Trophoblast cell (in vitro differentiated cells and primary cell): Measurements from ENCODE around the gene PPP1R3F.
A peak's percentile ranks its signal among the peaks of the same experiment; 100 is the strongest.

Experiments used
- DNase-seq, 2 donors: peaks; one replicate each; pipeline ENCODE4 v3.0.0-alpha.2; 2016
- H2AFZ ChIP-seq: 2 replicates; pipeline ENCODE4 v1.6.1; 2013; ENCODE audit warnings: low read length, moderate library complexity, mild to moderate bottlenecking; ENCODE audit not compliant: insufficient read depth, poor library complexity
- H2AK5ac ChIP-seq: 2 replicates; pipeline ENCODE4 v1.6.1; 2013; ENCODE audit warnings: mild to moderate bottlenecking, low read length
- H2BK120ac ChIP-seq: 2 replicates; pipeline ENCODE4 v1.6.1; 2013; ENCODE audit warnings: low read length, mild to moderate bottlenecking, moderate library complexity; ENCODE audit not compliant: insufficient read depth, poor library complexity
- H2BK12ac ChIP-seq: 2 replicates; pipeline ENCODE4 v1.6.1; 2013; ENCODE audit warnings: mild to moderate bottlenecking, low read length, moderate library complexity
- H2BK5ac ChIP-seq: 2 replicates; pipeline ENCODE4 v1.6.1; 2013; ENCODE audit warnings: low read length, low read depth, moderate library complexity, mild to moderate bottlenecking; ENCODE audit not compliant: poor library complexity
- H3K14ac ChIP-seq: 2 replicates; pipeline ENCODE4 v1.6.1; 2013; ENCODE audit warnings: mild to moderate bottlenecking, low read length
- H3K18ac ChIP-seq: 2 replicates; pipeline ENCODE4 v1.6.1; 2013; ENCODE audit warnings: mild to moderate bottlenecking, low read length
- H3K23ac ChIP-seq: 2 replicates; pipeline ENCODE4 v1.6.1; 2013; ENCODE audit warnings: low read length
- H3K27ac ChIP-seq: 2 replicates; pipeline ENCODE4 v1.5.1; 2013; ENCODE audit warnings: low read depth, mild to moderate bottlenecking, inconsistent platforms, low read length, moderate library complexity
- H3K27me3 ChIP-seq: 2 replicates; pipeline ENCODE4 v1.6.1; 2013; ENCODE audit warnings: inconsistent platforms, mild to moderate bottlenecking, low read length, moderate library complexity; ENCODE audit not compliant: insufficient read depth
- H3K36me3 ChIP-seq, 2 experiments: 1 replicate in 1 of 2; 2 replicates in 1 of 2; pipeline ENCODE4 v1.6.1; 2013; ENCODE audit warnings: low read length in 2 of 2, mild to moderate bottlenecking in 2 of 2, moderate library complexity in 1 of 2; ENCODE audit not compliant: insufficient read depth in 2 of 2, control insufficient read depth in 1 of 2
- H3K4ac ChIP-seq: 2 replicates; pipeline ENCODE4 v1.6.1; 2013; ENCODE audit warnings: low read depth, mild to moderate bottlenecking, low read length, moderate library complexity
- H3K4me1 ChIP-seq, 2 experiments: 1 replicate in 1 of 2; 2 replicates in 1 of 2; pipeline ENCODE4 v1.6.1; 2013; ENCODE audit warnings: low read length in 2 of 2, mild to moderate bottlenecking in 2 of 2, moderate library complexity in 1 of 2; ENCODE audit not compliant: insufficient read depth in 2 of 2, control insufficient read depth in 1 of 2
- H3K4me2 ChIP-seq: 2 replicates; pipeline ENCODE4 v1.6.1; 2013; ENCODE audit warnings: inconsistent platforms, mild to moderate bottlenecking, low read length, moderate library complexity
- H3K4me3 ChIP-seq: 2 replicates; pipeline ENCODE4 v1.5.1; 2013; ENCODE audit warnings: mild to moderate bottlenecking, low read depth, low read length, inconsistent platforms
- H3K79me1 ChIP-seq: one replicate; pipeline ENCODE4 v1.6.1; 2013; ENCODE audit warnings: low read length
- H3K79me2 ChIP-seq: 2 replicates; pipeline ENCODE4 v1.6.1; 2013; ENCODE audit warnings: low read length, mild to moderate bottlenecking; ENCODE audit not compliant: control insufficient read depth, insufficient read depth, poor library complexity
- H3K9ac ChIP-seq: 2 replicates; pipeline ENCODE4 v1.6.1; 2013; ENCODE audit warnings: mild to moderate bottlenecking, low read length
- H3K9me3 ChIP-seq: 2 replicates; pipeline ENCODE4 v1.6.1; 2013; ENCODE audit warnings: low read depth, mild to moderate bottlenecking, control low read depth, inconsistent platforms, low read length; ENCODE audit not compliant: insufficient read depth
- H4K12ac ChIP-seq: 2 replicates; pipeline ENCODE4 v1.6.1; 2013; ENCODE audit warnings: low read depth, mild to moderate bottlenecking, low read length, moderate library complexity
- H4K8ac ChIP-seq: 2 replicates; pipeline ENCODE4 v1.6.1; 2013; ENCODE audit warnings: low read depth, mild to moderate bottlenecking, low read length, moderate library complexity
- H4K91ac ChIP-seq: one replicate; pipeline ENCODE4 v1.6.1; 2013; ENCODE audit warnings: low read depth, mild to moderate bottlenecking, low read length, moderate library complexity
- WGBS: extraction: QIAGEN DNeasy Blood & Tissue Kit; methylation state at CpG from one replicate; pipeline ENCODE4 v1.1.7; 2013; ENCODE audit warnings: missing lambda C conversion rate; ENCODE audit not compliant: insufficient read length, insufficient coverage; ENCODE audit errors: extremely low coverage; 5-methylcytosine and 5-hydroxymethylcytosine counted together

The PPP1R3F gene

DNA sequence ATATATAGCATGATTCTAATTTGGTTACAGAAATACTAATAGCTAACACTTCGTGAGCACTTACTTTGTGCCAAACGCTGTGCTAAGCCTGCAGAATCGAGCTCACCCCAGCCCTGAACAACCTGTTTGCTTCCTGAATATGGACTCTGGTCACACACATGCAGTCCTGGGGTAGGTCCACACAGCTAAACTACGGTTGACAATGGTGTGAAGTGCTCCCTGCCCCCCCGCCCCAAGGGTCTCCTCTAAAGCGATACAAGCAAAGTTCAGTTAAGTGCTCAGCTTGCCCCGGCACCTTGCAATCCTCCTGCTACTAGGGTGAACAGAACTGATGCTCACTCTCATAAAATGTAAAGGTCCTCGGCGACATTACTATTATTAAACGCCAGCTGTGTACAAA, 6.0 kb upstream of the PPP1R3F start:
- peaks cover 1% of the 10 kb centered on the region for H3K79me1 ChIP-seq
- H4K8ac ChIP-seq: no peak overlapping the region
- no peak overlapping the region for H2BK5ac ChIP-seq
- no peak overlapping the region for H2AK5ac ChIP-seq
- H2BK120ac ChIP-seq: no peak overlapping the region
- H2BK12ac ChIP-seq: no peak overlapping the region
- no peak overlapping the region for H3K27ac ChIP-seq
- WGBS: no CpG with 5 or more reads among the region's 10 CpGs
- H2AFZ ChIP-seq: no peak overlapping the region
- H3K4ac ChIP-seq: no peak overlapping the region
- H4K91ac ChIP-seq: no peak overlapping the region
- H3K27me3 ChIP-seq: no peaks in the 10 kb centered on the region
- H3K9ac ChIP-seq: no peak overlapping the region
- no peaks in the 10 kb centered on the region for H3K9me3 ChIP-seq
- H3K79me2 ChIP-seq: peaks cover under 1% of the 10 kb centered on the region
- DNase-seq: no peak
- H3K14ac ChIP-seq: no peak overlapping the region
- peaks cover 0 to 1% of the 10 kb centered on the region in 2 experiments for H3K4me1 ChIP-seq
- H3K36me3 ChIP-seq: no peaks in the 10 kb centered on the region
- no peak overlapping the region for H3K23ac ChIP-seq
- H3K18ac ChIP-seq: no peak overlapping the region
- H4K12ac ChIP-seq: no peak overlapping the region
- H3K4me3 ChIP-seq: no peak overlapping the region
- no peak overlapping the region for H3K4me2 ChIP-seq

DNA sequence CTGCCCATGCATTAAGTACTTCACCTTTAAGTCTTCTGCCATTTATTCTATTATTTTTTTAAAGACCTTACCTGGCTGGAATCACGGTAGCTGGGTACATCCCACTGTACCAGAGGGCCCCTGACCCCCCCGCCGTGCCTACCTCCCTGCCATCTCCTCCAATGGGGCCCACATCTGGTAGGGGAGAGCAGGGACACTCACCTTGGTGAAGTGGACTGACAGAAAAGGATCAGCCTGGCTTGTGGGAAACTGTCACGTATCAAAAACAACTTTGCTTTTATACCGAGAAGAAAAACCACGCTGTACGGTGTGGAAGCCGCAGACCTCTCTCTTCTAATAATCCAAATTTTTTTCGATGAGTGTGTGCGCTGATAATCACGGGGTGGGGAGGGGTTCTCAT, 5.1 kb upstream of the PPP1R3F start, which contains the start of gene FOXP3:
Gene FOXP3, minus strand, starts transcription at position 251 of the 400 bp plus-strand sequence. CDS start 6,205 bp downstream, outside the sequence.
- no peak within 1 kb of the TSS for H4K12ac ChIP-seq
- H4K8ac ChIP-seq: no peak within 1 kb of the TSS
- no peak within 1 kb of the TSS for H2AK5ac ChIP-seq
- no peak within 1 kb of the TSS for H2BK120ac ChIP-seq
- H4K91ac ChIP-seq: no peak within 1 kb of the TSS
- WGBS: no CpG with 5 or more reads among the region's 11 CpGs
- no peak within 1 kb of the TSS for H2BK5ac ChIP-seq
- peaks cover 3% of the 10 kb centered on the region for H3K79me2 ChIP-seq
- peaks cover 0 to 3% of the 10 kb centered on the region in 2 experiments for H3K4me1 ChIP-seq
- no peak within 1 kb of the TSS for H3K4ac ChIP-seq
- DNase-seq: no peak
- no peak within 1 kb of the TSS for H3K9ac ChIP-seq
- H3K9me3 ChIP-seq: no peaks in the 10 kb centered on the region
- no peaks in the 10 kb centered on the region for H3K27me3 ChIP-seq
- no peak within 1 kb of the TSS for H3K14ac ChIP-seq
- H2AFZ ChIP-seq: no peak within 1 kb of the TSS
- H2BK12ac ChIP-seq: no peak within 1 kb of the TSS
- H3K4me3 ChIP-seq: no peak within 1 kb of the TSS
- H3K23ac ChIP-seq: no peak within 1 kb of the TSS
- no peak within 1 kb of the TSS for H3K4me2 ChIP-seq
- no peak within 1 kb of the TSS for H3K18ac ChIP-seq
- H3K27ac ChIP-seq: no peak within 1 kb of the TSS
- H3K36me3 ChIP-seq: no peaks in the 10 kb centered on the region
- peaks cover 6% of the 10 kb centered on the region for H3K79me1 ChIP-seq

GRCh38 chrX:49266523-49267445, 2.8 kb upstream of the PPP1R3F start:
- Histone ChIP-seq H3K79me2 (peaks cover 10% of the 10 kb centered on the region), H3K27me3 (no peaks in the 10 kb centered on the region), H3K27ac (no peak overlapping the region), H3K14ac (no peak overlapping the region), H3K4me2 (no peak overlapping the region), H2BK5ac (no peak overlapping the region), H3K4me1 (peaks cover 13% of the 10 kb centered on the region in 2 experiments), H3K9me3 (no peaks in the 10 kb centered on the region), H3K79me1 (peaks cover 14% of the 10 kb centered on the region), H2BK12ac (no peak overlapping the region), H4K12ac (no peak overlapping the region), H3K36me3 (peaks cover 0 to 2% of the 10 kb centered on the region in 2 experiments), H2BK120ac (no peak overlapping the region), H2AFZ (no peak overlapping the region), H3K23ac (no peak overlapping the region), H3K4ac (no peak overlapping the region), H4K8ac (no peak overlapping the region), H4K91ac (no peak overlapping the region), H3K9ac (no peak overlapping the region), H3K18ac (no peak overlapping the region), H3K4me3 (no peak overlapping the region), H2AK5ac (no peak overlapping the region)
- no CpG with 5 or more reads among the region's 10 CpGs for WGBS
- DNase-seq: no peak

DNA sequence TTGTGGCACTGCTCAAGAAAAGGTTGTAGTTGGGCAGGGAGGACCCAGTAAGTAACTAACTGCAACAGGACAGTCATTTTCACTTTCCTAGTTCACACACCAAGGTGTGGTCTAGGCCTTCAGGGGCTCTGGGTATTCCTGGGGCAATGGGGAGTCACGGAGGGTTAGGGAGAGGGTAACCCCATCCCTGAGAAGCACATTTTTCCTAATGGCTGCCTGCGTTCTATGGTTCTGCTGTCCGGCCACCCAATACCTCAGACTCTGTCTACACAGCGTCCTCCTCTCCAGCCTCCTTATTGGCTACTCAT, 937 bp upstream of the PPP1R3F start:
- Histone ChIP-seq H2AK5ac (no peak overlapping the region), H3K27me3 (no peaks in the 10 kb centered on the region), H3K27ac (peak overlapping the region; percentile 49), H2BK5ac (no peak overlapping the region), H3K23ac (no peak overlapping the region), H3K4me3 (peak overlapping the region; percentile 72), H3K9me3 (no peaks in the 10 kb centered on the region), H2BK12ac (no peak overlapping the region), H4K91ac (peak overlapping the region; percentile 36), H3K9ac (peak overlapping the region; percentile 80), H3K36me3 (peaks cover 0 to 2% of the 10 kb centered on the region in 2 experiments), H4K8ac (peak overlapping the region; percentile 97), H3K4me2 (peak overlapping the region; percentile 87), H2AFZ (peak overlapping the region; percentile 45), H3K79me1 (peaks cover 14% of the 10 kb centered on the region), H4K12ac (peak overlapping the region; percentile 35), H3K18ac (peak overlapping the region; percentile 51), H3K14ac (peak overlapping the region; percentile 7), H2BK120ac (peak overlapping the region; percentile 52), H3K4me1 (peaks cover 13 to 17% of the 10 kb centered on the region in 2 experiments), H3K79me2 (peaks cover 10% of the 10 kb centered on the region), H3K4ac (no peak overlapping the region)
- WGBS: no CpG with 5 or more reads among the region's 4 CpGs
- DNase-seq: no peak
